HL-60 (cell line): ENCODE data around the gene ZNF226.

Source experiments
- GABPA ChIP-seq: IDR thresholded peaks from 2 replicates; pipeline ENCODE4 v1.6.1; 2012; ENCODE audit warnings: low read depth
- POLR2AphosphoS5 ChIP-seq: IDR thresholded peaks from 2 replicates; pipeline ENCODE4 v1.6.1; 2012; ENCODE audit warnings: low read depth
- SPI1 ChIP-seq: IDR thresholded peaks from 2 replicates; pipeline ENCODE4 v1.6.1; 2012; ENCODE audit warnings: low read depth, mild to moderate bottlenecking, borderline replicate concordance
- TF ChIP-seq, protein P1 (sequence below): IDR thresholded peaks from one replicate; pipeline ENCODE4 v1.5.1; 2011; ENCODE audit warnings: low read length, control low read depth, inconsistent platforms; ENCODE audit not compliant: insufficient read depth
- TF ChIP-seq, protein P2 (sequence below): IDR thresholded peaks from 2 replicates; pipeline ENCODE4 v1.6.1; 2012; ENCODE audit warnings: low read depth; ENCODE audit not compliant: insufficient replicate concordance

GRCh38 chr19:44180968-44181367, 16.1 kb downstream of the ZNF226 start:
- TF ChIP-seq, protein P1, sequence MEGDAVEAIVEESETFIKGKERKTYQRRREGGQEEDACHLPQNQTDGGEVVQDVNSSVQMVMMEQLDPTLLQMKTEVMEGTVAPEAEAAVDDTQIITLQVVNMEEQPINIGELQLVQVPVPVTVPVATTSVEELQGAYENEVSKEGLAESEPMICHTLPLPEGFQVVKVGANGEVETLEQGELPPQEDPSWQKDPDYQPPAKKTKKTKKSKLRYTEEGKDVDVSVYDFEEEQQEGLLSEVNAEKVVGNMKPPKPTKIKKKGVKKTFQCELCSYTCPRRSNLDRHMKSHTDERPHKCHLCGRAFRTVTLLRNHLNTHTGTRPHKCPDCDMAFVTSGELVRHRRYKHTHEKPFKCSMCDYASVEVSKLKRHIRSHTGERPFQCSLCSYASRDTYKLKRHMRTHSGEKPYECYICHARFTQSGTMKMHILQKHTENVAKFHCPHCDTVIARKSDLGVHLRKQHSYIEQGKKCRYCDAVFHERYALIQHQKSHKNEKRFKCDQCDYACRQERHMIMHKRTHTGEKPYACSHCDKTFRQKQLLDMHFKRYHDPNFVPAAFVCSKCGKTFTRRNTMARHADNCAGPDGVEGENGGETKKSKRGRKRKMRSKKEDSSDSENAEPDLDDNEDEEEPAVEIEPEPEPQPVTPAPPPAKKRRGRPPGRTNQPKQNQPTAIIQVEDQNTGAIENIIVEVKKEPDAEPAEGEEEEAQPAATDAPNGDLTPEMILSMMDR, result no peak
- TF ChIP-seq POLR2AphosphoS5 (no peak), GABPA (no peak), SPI1 (no peak)
- TF ChIP-seq, protein P2, sequence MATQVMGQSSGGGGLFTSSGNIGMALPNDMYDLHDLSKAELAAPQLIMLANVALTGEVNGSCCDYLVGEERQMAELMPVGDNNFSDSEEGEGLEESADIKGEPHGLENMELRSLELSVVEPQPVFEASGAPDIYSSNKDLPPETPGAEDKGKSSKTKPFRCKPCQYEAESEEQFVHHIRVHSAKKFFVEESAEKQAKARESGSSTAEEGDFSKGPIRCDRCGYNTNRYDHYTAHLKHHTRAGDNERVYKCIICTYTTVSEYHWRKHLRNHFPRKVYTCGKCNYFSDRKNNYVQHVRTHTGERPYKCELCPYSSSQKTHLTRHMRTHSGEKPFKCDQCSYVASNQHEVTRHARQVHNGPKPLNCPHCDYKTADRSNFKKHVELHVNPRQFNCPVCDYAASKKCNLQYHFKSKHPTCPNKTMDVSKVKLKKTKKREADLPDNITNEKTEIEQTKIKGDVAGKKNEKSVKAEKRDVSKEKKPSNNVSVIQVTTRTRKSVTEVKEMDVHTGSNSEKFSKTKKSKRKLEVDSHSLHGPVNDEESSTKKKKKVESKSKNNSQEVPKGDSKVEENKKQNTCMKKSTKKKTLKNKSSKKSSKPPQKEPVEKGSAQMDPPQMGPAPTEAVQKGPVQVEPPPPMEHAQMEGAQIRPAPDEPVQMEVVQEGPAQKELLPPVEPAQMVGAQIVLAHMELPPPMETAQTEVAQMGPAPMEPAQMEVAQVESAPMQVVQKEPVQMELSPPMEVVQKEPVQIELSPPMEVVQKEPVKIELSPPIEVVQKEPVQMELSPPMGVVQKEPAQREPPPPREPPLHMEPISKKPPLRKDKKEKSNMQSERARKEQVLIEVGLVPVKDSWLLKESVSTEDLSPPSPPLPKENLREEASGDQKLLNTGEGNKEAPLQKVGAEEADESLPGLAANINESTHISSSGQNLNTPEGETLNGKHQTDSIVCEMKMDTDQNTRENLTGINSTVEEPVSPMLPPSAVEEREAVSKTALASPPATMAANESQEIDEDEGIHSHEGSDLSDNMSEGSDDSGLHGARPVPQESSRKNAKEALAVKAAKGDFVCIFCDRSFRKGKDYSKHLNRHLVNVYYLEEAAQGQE, result no peak
